Lower lobe of right lung (tissue), 2 donors: ENCODE measurements around the gene EXOC4. TPM values are rescaled to one million over a fixed set of nuclear protein-coding genes. Genes with fewer than 3 reads are reported as not detected.

Source experiments
- ATAC-seq, 2 donors: fragments of 200-7000 bp; cut with Tn5 transposase; one replicate each; pipeline ENCODE4 v1.9.1; 2020 to 2022; ENCODE audit warnings: mild to moderate bottlenecking in 2 of 2, moderate library complexity in 2 of 2
- DNase-seq: peaks from one replicate; pipeline ENCODE4 v3.0.0-alpha.2; 2020
- H3K27ac ChIP-seq: fragments of 200-600 bp; one replicate; pipeline ENCODE4 v1.8.0; 2022
- H3K27me3 ChIP-seq: fragments of 200-600 bp; one replicate; pipeline ENCODE4 v1.8.0; 2022; ENCODE audit warnings: low read depth
- H3K36me3 ChIP-seq: fragments of 200-600 bp; one replicate; pipeline ENCODE4 v1.8.0; 2022; ENCODE audit warnings: mild to moderate bottlenecking
- H3K4me1 ChIP-seq: fragments of 200-600 bp; one replicate; pipeline ENCODE4 v1.8.0; 2022
- H3K4me3 ChIP-seq: fragments of 200-600 bp; one replicate; pipeline ENCODE4 v1.8.0; 2022; ENCODE audit warnings: mild to moderate bottlenecking
- H3K9me3 ChIP-seq: fragments of 200-600 bp; one replicate; pipeline ENCODE4 v1.8.0; 2022
- intact Hi-C: fragments of 100-400 bp; cut with DNase I; formaldehyde crosslinking; loops from one replicate; pipeline ENCODE4 v1.11.0; 2022
- total RNA-seq: library from RNA; stranded (reverse); fragmentation: NEBNext Ultra II Directional; extraction: Animal tissue kit (Norgen Biotek cat#: 25700); gene quantifications from one replicate; pipeline ENCODE4 v1.2.1, GENCODE V29; 2021
- TF ChIP-seq, protein P1 (sequence below): fragments of 200-600 bp; IDR thresholded peaks from one replicate; pipeline ENCODE4 v1.8.0; 2022; ENCODE audit warnings: antibody characterized with exemption, mild to moderate bottlenecking
- donor health status: DM: no; HTN: yes; CAD: no; lungs with severe emphysema.

EXOC4 gene
- total RNA-seq, 1 donor from 2014 or later, result 80.2 TPM

DNA sequence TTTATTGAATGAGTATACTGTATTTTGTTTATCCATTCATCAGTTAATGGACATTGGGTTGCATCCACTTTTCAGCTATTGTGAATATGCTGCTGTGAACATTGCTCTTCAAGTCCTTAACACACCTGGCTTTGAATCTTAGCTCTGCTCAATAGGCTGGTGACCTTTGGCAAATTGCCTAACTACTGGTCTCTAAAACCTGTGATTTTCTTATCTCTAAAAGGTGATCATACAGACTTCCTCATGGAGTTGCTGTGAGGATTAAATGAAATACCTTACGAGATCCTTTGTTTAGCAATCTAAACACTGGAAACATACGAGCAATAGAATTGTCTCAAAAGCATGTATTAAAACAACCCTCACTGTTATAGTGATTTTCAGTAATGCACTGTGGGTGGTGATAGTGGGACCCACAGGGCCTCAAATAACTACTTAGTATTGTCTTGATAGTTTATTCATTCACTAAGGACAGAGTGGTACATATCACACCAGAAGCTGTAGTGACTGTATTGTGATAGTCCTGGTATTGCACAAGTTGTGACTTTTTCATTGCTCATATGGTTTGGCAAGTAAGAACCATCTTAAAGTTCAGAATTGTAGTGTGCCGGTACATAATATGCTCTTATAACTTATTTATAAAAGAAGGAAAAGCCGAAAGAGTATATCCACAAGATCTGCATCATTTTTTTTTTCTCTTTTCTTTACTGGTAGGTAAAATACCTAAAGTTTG lies 257.6 kb downstream of the EXOC4 start:
- no peak for ATAC-seq

DNA sequence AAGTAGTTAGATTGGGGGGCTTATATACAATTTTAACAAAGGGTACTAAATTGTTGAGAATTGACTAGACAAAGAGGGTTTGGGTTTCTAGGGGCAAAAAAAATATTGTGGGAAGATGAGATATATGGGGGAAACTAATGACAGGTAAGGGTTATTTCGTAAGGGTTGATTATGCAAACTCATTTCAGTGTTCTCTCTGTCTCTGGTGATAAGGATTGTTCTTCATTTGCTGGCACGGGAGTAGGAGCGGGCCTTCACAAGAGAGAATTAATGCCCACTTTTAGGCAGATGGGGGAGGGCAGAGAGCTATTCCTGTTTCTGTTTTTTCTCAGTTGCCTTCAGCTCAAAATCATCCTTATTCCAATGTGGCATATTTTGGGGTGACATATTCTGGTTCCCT lies 258.4 kb downstream of the EXOC4 start:
- H3K4me3 ChIP-seq, result no peak overlapping the region
- TF ChIP-seq, protein P1, sequence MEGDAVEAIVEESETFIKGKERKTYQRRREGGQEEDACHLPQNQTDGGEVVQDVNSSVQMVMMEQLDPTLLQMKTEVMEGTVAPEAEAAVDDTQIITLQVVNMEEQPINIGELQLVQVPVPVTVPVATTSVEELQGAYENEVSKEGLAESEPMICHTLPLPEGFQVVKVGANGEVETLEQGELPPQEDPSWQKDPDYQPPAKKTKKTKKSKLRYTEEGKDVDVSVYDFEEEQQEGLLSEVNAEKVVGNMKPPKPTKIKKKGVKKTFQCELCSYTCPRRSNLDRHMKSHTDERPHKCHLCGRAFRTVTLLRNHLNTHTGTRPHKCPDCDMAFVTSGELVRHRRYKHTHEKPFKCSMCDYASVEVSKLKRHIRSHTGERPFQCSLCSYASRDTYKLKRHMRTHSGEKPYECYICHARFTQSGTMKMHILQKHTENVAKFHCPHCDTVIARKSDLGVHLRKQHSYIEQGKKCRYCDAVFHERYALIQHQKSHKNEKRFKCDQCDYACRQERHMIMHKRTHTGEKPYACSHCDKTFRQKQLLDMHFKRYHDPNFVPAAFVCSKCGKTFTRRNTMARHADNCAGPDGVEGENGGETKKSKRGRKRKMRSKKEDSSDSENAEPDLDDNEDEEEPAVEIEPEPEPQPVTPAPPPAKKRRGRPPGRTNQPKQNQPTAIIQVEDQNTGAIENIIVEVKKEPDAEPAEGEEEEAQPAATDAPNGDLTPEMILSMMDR, result no peak
- no peaks in the 10 kb centered on the region for H3K27me3 ChIP-seq
- no peaks in the 10 kb centered on the region for H3K4me1 ChIP-seq
- DNase-seq (no peak), ATAC-seq (peak in 1 of 2 donors; percentile 19)
- no peak overlapping the region for H3K27ac ChIP-seq
- no peaks in the 10 kb centered on the region for H3K9me3 ChIP-seq
- intact Hi-C loops, result no loop called here
- H3K36me3 ChIP-seq, result no peaks in the 10 kb centered on the region

More for the DNA sequence above, 257.6 kb downstream of the EXOC4 start:
- intact Hi-C loops, result no loop called here
- Histone ChIP-seq H3K4me3 (no peak overlapping the region), H3K27me3 (no peaks in the 10 kb centered on the region), H3K9me3 (no peaks in the 10 kb centered on the region), H3K4me1 (no peaks in the 10 kb centered on the region), H3K27ac (no peak overlapping the region), H3K36me3 (no peaks in the 10 kb centered on the region)
- no peak for DNase-seq
- TF ChIP-seq, protein P1, result no peak

DNA sequence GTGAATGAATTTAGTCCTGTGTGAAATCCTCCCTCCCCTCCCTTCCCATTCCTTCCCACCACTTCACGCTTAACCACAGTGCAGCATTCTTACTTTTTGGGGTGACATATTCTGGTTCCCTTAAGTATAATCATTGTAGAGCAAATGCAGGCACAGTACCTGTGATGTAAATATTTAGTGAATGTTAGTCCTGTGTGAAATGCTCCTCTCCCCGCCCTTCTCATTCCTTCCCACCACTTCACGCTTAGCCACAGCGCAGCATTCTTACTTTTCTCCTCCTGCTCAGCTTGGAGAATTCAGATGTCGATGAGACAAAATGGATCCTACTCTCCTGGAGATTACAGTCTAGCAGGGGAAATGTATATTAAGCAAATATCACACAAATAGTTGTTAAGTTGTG lies 258.8 kb downstream of the EXOC4 start:
- no peaks in the 10 kb centered on the region for H3K4me1 ChIP-seq
- TF ChIP-seq, protein P1, result no peak
- intact Hi-C loops, result no loop called here
- no peak overlapping the region for H3K27ac ChIP-seq
- DNase-seq (no peak), ATAC-seq (peak in 1 of 2 donors; percentile 86)
- H3K9me3 ChIP-seq, result no peaks in the 10 kb centered on the region
- H3K4me3 ChIP-seq, result no peak overlapping the region
- H3K27me3 ChIP-seq, result no peaks in the 10 kb centered on the region
- H3K36me3 ChIP-seq, result no peaks in the 10 kb centered on the region

DNA sequence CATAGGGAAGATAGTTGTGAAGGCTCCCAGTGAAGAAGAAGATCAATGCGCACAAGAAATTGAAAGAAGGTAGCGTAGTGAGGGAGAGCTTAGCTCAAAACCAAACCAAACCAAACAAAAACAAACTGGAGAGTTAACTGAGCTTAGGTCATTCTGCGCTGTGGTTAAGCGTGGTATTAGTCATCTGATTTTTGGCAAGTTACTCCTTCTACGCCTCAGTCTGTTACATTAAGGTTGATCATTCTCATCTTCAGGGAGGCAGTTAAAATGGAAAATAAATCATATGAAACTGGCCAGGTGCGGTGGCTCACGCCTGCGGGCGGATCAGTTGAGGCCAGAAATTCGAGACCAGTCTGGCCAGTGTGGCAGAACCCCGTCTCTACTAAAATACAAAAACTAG lies 259.7 kb downstream of the EXOC4 start:
- H3K4me3 ChIP-seq, result no peak overlapping the region
- no peaks in the 10 kb centered on the region for H3K9me3 ChIP-seq
- TF ChIP-seq, protein P1, result no peak
- no peak for DNase-seq
- H3K27ac ChIP-seq, result no peak overlapping the region
- no peaks in the 10 kb centered on the region for H3K36me3 ChIP-seq
- H3K27me3 ChIP-seq, result no peaks in the 10 kb centered on the region
- intact Hi-C loops, result no loop called here
- ATAC-seq, result no peak
- no peaks in the 10 kb centered on the region for H3K4me1 ChIP-seq

DNA sequence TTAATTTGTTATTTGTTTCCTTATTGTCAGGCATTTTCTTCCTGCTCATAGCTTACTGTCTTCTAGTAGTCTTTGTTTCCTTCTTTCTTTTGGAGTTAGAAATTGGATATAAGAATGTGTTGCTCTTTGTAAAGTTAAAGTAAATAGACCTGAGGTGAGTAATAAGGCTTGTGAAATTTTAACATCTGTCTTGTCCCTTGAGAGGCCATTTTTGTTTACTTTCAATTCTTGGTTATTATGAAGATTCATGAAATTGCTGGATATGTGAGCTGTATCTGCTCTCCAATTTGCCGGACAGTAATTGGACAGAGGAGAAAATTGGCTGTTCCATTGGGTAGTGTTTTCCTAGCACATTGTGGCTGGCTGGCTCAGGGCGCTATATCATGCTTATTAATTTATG lies 260.7 kb downstream of the EXOC4 start:
- DNase-seq (no peak), ATAC-seq (no peak)
- intact Hi-C loops, result no loop called here
- Histone ChIP-seq H3K36me3 (no peaks in the 10 kb centered on the region), H3K27me3 (no peaks in the 10 kb centered on the region), H3K4me1 (no peaks in the 10 kb centered on the region), H3K27ac (no peak overlapping the region), H3K4me3 (no peak overlapping the region), H3K9me3 (no peaks in the 10 kb centered on the region)
- TF ChIP-seq, protein P1, result no peak
